Activated CD4-positive, CD25-positive, alpha-beta regulatory T cell treated with anti-CD3 and anti-CD28 coated beads, Interleukin-2, amount 50 U/mL, for 24 hours (primary cell): Measurements from ENCODE around the gene GALNT10.
"Not testable (repeated sequence)": the region's sequence is repeated elsewhere in the genome, so short reads cannot be mapped to it uniquely, and the experiment has no call there.

ENCODE experiments used
- ATAC-seq, 2 donors: fragments of 150-1000 bp; cut with Tn5 transposase; one replicate each; pipeline ENCODE4 v1.10.0; 2021; ENCODE audit warnings: mild to moderate bottlenecking in 1 of 2, moderate library complexity in 1 of 2

Gene GALNT10

GRCh38 chr5:154358516-154359220 is 168.1 kb downstream of the GALNT10 start:
- ATAC-seq = no peak

DNA sequence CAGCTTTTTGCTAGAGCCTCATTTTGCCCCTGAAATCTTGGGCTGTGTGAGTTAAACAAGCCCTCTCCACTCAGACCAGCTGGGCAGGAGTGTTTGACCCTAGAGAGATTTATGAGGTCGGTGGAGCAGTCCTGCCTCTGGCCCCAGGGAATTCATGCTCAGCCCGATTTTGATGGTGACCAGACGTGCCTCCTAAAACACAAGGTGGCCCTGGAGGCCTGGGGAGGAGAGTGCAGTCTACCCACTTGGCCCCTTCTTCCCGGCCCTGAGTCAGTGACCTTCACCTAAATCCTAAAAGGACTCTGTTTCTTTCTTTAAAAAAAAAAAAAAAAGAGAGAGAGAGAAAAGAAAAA is 168.7 kb downstream of the GALNT10 start:
- no peak for ATAC-seq

DNA sequence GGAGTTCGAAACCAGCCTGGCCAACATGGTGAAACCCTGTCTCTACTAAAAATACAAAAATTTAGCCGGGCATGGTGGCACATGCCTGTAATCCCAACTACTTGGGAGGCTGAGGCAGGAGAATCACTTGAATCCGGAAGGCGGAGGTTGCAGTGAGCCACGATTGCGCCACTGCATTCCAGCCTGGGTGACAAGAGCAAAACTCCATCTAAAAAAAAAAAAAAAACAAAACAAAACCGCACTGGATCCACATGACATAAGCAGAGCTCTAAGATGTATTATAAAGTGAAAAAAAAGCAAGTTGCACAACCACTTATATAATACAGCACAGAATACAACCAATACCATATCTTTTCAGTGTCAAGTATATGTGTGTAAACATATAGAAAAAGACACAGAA is 169.7 kb downstream of the GALNT10 start:
- not testable (repeated sequence) for ATAC-seq

DNA sequence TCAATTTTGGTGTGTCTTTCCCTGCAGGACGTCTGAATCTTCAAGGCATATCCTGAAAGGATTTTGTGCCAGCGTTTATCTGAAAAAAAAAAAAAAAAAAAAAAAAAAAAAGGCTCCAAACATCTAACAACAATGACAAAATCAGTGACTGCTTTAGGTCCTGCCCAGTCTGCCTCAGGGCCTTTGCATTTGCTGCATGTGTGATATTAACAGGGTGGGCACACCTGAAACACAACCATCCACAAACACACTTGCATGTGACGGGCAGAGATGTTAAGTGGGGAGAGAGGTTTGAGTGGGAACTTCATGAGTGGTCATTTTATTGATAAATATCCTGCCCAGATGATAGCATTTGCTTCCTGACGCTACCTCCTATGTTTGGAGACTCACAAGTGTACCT is 172.9 kb downstream of the GALNT10 start:
- no peak for ATAC-seq

DNA sequence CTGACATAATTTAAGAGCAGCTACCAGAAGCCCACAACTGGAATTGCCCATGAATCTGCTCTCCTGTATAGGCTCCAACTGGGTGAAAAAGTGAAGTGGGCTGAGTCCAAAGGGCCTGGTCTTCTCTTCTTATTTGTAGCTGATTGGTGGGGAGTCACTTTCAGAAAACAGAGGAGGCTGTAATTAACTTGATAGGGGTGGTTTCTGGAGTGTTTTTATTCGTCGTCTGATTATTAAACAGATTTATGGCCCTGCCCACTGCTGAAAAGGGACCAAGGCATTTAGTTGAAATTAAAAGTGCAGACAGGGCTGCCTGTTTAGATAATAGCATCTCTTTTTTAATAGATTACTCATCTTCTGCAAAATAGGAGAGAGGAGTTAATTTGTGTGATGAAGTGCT is 174.2 kb downstream of the GALNT10 start:
- no peak for ATAC-seq

GRCh38 chr5:154365823-154366222 is 175.3 kb downstream of the GALNT10 start:
- ATAC-seq = no peak

DNA sequence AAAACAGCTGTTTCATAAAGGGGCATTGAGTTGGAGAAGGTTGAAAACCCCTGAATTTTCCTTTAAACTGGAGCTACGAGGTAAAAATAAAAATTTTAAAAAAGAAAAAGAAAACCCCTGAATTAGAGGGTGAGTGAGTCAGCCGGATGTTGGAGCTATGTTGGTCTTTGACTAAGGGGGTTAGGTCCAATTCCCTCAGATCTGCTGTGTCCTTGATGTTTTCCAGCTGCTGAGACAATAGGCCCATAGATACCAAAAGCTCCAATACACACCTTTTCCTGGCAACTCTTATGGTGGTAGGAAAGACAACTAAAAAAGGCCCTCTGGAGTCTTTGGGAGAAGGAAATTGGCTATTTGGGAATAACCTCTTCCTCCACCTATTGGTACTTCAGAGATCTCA is 175.8 kb downstream of the GALNT10 start:
- ATAC-seq = no peak

- no peak for ATAC-seq
Observed at GRCh38 chr5:154367101-154367500, 176.6 kb downstream of the GALNT10 start.

DNA sequence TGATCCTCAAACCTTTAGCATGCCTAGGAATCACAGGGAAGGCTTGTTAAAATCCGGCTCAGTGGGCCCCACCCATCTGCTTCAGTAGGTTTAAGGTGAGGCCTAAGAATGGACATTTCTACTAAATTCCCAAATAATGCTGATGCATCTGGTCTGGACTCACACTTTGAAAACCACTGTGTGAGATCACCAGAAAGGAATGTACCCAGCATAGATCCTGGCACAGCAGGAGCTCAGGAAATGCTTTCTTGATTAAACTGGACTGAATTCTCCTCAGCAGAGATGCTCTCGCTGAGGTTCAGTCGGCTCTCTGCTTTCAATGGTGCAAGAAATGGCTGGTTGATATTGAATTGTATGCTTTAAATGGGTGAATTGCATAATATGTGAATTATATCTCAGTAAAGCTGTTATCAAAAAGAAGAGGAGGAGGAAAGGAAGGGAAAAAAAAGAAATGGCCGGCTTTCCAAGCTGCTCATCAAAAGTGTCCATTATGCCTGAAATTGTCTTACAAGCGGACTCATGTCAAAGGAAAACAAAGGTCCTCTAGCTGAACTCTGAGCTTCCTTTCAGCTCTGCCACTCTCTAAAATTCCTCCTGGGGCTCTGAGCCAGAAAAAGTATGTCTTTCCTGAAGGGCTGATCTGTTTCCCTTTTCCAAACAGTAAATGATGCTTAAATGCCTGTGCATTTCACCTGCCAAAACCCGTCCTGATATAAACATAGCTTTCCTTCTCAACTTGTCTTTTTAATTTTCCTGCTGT is 177.7 kb downstream of the GALNT10 start:
- no peak for ATAC-seq

GRCh38 chr5:154369682-154370081 is 179.1 kb downstream of the GALNT10 start:
- ATAC-seq = no peak

DNA sequence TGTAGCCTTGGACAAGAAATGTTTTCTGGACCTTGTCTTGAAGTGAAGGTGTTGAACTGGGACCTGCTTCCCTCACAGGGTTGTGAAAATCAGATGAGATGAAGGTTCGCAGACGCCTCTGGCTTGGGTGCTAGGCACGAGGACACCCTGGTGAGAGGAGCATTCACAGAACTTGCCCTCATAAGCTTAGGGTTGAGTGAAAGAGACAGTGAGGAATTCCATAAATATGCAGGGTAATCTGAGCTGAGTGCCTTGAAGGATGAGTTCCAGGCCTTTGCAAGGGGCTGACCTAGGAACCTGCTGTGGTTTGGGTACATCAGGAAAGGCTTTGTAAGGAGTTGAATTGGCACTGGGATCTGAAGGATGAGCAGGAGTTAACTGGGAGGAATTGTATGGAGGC is 179.6 kb downstream of the GALNT10 start:
- no peak for ATAC-seq

- ATAC-seq = no peak
Observed at GRCh38 chr5:154370813-154371212, 180.3 kb downstream of the GALNT10 start.

GRCh38 chr5:154371687-154372086 is 181.2 kb downstream of the GALNT10 start:
- no peak for ATAC-seq

DNA sequence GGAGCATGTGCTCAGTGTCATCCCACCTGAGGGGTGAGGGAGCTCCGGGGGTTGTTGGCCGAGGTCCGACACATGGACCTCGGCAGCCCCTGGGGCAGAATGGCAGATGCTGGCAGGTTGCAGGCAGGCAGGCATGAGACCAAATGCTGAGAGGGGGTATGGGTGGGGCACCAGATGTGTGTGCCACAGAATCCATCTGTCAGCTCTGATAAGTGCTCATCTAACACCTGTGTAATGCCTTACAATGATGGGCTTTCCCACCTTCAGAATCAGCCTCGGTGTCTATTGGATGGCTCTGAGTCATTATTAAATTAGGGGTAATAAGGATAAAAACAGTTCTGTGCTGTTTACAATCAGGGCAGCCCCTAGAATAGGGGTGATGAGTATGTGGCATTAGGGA is 182.1 kb downstream of the GALNT10 start:
- ATAC-seq = no peak

DNA sequence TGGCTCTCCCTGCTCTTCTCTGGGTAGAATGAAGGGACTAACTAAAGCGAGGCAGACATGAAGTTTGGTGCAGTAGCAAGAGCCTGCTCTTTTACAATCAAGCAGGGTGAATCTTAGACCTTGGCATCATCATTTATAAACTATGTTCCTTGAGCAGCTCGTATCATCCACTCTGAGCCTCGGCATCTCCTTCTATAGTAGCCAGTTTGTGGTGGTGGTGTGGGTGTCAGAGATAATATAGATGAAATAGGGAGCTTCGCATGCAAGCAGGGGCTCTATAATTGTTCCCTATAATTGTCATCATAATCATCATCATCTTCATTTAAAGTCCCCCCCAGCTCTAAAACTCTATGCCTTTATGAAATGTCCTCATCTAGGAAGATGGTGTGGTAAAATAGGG is 182.8 kb downstream of the GALNT10 start:
- ATAC-seq = no peak

DNA sequence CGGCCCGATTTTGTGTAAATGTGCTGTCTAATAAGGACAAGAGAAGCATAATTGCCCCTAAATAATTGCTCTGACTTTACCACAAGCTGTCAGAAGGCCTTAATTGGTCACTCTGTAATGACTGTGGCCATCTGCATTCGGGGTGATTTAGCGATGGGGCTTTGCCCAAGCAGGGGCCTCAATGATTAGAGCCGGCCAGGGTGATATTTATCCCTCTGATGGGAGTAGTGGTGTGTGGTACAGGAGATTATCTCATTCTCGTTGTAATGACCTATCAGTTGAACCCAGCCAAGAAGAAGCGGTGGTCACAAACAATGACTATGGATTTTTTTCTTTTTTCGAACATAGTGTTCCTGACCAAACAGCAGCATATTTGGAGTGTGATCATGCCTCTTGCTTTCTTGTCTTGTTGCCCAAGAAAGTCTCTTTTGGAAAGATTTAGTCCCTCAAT is 183.2 kb downstream of the GALNT10 start:
- ATAC-seq = no peak

DNA sequence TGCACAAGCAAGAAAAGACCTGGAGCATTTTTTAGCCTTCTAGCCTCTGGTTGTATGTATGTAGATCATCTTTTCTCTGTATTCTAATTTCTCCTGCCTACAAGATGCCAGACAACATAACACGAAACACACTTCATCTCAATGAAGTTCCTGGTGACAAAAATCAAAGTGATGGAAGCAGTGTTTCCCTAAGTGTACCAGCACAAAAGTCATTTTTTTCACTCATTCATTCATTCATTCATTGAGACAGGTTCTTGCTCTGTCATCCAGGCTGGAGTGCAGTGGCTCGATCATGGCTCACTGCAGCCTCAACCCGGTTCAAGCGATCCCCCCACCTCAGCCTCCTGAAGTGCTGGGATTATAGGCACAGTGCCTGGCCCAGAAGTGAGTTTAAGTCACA is 183.7 kb downstream of the GALNT10 start:
- no peak for ATAC-seq

DNA sequence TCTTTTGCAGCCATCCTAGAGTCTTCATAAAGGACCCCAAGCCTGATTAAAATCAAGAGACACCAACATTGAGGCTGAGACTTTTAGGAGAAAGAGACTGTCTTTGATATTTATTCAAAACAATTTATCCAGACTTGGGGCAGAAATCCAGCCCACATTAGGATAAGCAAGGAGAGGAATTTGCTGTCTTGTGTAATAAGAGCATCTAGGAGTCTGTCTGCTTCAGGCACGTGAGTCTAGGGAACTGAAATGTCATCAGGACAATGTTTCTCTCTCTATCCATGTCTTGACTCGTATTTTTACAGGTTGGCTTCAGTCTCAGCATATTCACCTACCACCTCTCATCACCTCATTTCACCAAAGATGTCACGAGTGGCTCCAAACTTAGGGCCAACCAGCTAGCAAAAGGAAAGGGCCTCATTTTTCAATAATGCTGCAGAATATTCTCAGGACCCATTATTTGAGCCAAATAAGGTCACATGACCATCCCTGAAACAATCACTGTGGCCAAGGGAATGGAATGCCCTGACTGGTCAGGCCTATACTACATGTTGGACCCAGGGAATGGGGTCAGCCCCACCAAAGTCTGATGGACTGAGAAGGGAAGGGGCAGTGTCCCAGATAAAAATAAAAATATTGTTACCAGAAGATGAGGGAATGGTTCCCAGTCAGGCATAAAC is 184.9 kb downstream of the GALNT10 start:
- ATAC-seq = no peak

- no peak for ATAC-seq
Observed at GRCh38 chr5:154376481-154376880, 185.9 kb downstream of the GALNT10 start.

DNA sequence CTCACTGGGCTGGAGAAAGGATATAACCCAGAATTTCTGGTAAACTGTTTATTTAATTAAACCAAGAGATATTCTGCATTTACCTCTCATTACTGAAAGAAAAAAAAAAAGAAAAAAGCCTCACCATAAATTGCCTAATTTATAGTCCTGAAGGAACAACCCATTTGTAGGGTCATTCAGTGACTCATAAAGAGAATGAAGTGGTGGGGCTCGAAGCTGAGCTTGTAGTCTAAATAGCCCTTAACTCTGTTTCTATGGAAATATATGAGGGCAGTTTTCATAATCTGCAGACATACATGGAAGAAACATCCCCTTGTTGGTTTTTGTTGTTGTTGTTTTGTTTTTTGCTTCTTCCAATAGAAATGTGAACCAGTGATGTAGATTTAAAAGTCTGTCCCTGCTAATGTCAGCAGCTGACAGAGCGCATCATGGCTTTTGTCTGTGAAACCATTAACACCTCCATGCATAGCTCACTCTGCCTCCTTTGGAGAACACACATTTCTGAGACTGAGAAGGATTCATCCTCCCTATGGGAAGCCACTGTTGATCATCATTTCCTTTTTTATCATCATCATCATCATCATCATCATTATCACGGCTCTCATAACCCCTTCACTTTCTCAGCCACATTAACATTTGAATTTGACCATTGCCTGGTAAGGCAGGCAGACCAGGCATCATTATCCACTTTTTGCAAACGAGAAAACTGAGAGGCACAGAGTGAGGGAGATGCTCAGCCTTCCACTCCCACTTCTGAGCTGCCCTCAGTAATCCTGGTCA is 187.4 kb downstream of the GALNT10 start:
- ATAC-seq = no peak

- no peak for ATAC-seq
Observed at GRCh38 chr5:154380263-154380662, 189.7 kb downstream of the GALNT10 start.

DNA sequence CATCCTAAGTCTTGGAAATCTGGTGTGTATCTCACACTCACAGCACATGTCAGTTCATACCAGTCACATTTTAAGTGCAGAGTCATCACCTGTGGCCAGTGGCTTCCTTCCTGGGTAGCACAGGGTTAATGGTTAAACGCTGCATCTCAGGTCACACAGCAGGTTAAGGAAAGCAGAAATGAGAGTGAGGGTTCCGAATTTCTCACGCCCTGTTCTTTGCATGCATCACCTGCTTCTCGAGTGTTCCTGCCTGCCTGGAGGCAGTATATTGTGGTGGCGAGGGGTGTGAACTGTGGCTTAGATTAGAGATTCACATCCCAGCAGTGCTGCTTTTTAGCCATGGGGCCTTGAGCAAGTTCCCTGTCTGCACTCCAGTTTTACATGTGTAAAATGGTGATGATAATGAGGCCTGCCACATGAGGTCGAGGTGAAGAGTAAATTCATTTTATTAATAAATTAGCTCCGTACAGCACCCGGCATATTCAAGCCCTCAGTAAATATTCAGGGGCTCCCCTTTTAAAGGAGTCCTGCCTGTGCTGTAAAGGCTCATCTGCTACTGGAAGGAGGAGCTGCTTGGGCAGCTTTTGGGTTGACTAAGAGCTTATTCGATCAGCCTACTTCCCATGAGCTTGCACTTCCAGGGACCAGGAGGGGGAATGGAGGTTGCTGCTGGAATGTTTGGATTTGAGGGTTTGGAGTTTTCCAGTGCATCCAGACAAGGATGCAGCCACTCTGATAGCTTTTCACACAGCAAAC is 194.1 kb downstream of the GALNT10 start:
- ATAC-seq = no peak

- ATAC-seq = no peak
Observed at GRCh38 chr5:154385236-154385512, 194.6 kb downstream of the GALNT10 start.
